ENCODE measurements around the gene VWA5B1.

- TF ChIP-seq POLR2AphosphoS5 (IDR thresholded peaks at IDR 0.05; ENCODE audit: low read depth) (no peak), CTCF (conservative IDR thresholded peaks at IDR 0.05; ENCODE audit: low read depth in 2 of 2) (no peak), ZNF114 (CRISPR knock-in tag; IDR thresholded peaks at IDR 0.05) (no peak), REST (IDR thresholded peaks at IDR 0.05; ENCODE audit: unreplicated experiment) (no peak), EZH2 (IDR thresholded peaks at IDR 0.05; ENCODE audit: low read depth, unreplicated experiment) (no peak), EZH2phosphoT487 (IDR thresholded peaks at IDR 0.05; ENCODE audit: unreplicated experiment) (no peak), ETS1 (IDR thresholded peaks at IDR 0.05) (no peak), ZNF462 (CRISPR knock-in tag; IDR thresholded peaks at IDR 0.05) (no peak), CREB1 (CRISPR knock-in tag; IDR thresholded peaks at IDR 0.05; ENCODE audit: low read depth) (no peak), ZNF331 (CRISPR knock-in tag; IDR thresholded peaks at IDR 0.05; ENCODE audit: low read depth) (no peak), NANOG (IDR thresholded peaks at IDR 0.05; ENCODE audit: borderline replicate concordance) (no peak)
Observed at GRCh38 chr1:20319456-20320220, 29.0 kb downstream of the VWA5B1 start.

Measured in GM23338 (cell line).